Stomach smooth muscle (tissue), 2 donors: ENCODE data around the gene GALR2.

Source experiments
- H3K27ac ChIP-seq: one replicate; pipeline ENCODE4 v1.7.0; 2013; ENCODE audit warnings: mild to moderate bottlenecking, low read length, inconsistent platforms
- H3K27me3 ChIP-seq, 2 donors: one replicate each; pipeline ENCODE4 v1.7.0; 2013; ENCODE audit warnings: low read length in 2 of 2; ENCODE audit not compliant: insufficient read depth in 2 of 2, control insufficient read depth in 1 of 2
- H3K36me3 ChIP-seq, 2 donors: one replicate each; pipeline ENCODE4 v1.7.0; 2013; ENCODE audit warnings: low read length in 2 of 2; ENCODE audit not compliant: control insufficient read depth in 2 of 2, insufficient read depth in 2 of 2
- H3K4me1 ChIP-seq: one replicate; pipeline ENCODE4 v1.7.0; 2013; ENCODE audit warnings: low read length; ENCODE audit not compliant: control insufficient read depth, insufficient read depth
- H3K4me3 ChIP-seq, 2 donors: one replicate each; pipeline ENCODE4 v1.7.0; 2013; ENCODE audit warnings: low read length in 2 of 2
- H3K9ac ChIP-seq, 2 donors: one replicate each; pipeline ENCODE4 v1.7.0; 2013; ENCODE audit warnings: low read length in 2 of 2, mild to moderate bottlenecking in 1 of 2
- H3K9me3 ChIP-seq, 2 donors: one replicate each; pipeline ENCODE4 v1.7.0; 2013; ENCODE audit warnings: low read length in 2 of 2; ENCODE audit not compliant: control insufficient read depth in 2 of 2
- donor health status: healthy.
- donor health status: Pancreatic carcinoma.

Gene GALR2

DNA sequence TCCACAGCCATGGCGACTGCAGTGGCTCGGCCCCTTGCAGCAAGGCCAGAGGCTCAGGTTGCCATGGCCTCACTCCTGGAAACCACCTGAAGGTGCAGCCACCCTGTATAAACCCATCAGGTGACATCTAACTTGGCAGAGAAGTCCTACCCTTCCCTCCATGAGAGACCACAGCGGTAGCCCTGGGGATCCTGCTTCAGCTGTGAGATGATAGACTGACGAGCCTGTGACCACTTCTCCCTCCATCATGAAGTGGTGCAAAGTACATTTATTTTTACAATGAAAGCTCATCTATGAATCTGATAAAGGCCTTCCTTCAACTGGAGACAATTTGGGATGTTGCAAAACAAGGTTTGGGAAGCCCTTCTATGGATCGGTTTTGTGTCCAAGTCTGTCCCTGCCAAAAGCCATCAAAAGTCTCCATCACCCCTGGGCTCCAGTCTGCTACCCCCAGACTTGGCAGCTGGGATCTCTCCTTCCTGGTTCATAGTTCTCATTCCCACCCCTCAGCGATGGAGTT lies 6.2 kb downstream of the GALR2 start:
- no peak overlapping the region for H3K4me3 ChIP-seq
- H3K4me1 ChIP-seq: peaks cover 22% of the 10 kb centered on the region
- H3K27me3 ChIP-seq: peaks cover 34 to 35% of the 10 kb centered on the region in 2 donors
- H3K9me3 ChIP-seq: no peaks in the 10 kb centered on the region
- H3K27ac ChIP-seq: no peak overlapping the region
- peaks cover 22 to 28% of the 10 kb centered on the region in 2 donors for H3K36me3 ChIP-seq
- H3K9ac ChIP-seq: no peak overlapping the region

DNA sequence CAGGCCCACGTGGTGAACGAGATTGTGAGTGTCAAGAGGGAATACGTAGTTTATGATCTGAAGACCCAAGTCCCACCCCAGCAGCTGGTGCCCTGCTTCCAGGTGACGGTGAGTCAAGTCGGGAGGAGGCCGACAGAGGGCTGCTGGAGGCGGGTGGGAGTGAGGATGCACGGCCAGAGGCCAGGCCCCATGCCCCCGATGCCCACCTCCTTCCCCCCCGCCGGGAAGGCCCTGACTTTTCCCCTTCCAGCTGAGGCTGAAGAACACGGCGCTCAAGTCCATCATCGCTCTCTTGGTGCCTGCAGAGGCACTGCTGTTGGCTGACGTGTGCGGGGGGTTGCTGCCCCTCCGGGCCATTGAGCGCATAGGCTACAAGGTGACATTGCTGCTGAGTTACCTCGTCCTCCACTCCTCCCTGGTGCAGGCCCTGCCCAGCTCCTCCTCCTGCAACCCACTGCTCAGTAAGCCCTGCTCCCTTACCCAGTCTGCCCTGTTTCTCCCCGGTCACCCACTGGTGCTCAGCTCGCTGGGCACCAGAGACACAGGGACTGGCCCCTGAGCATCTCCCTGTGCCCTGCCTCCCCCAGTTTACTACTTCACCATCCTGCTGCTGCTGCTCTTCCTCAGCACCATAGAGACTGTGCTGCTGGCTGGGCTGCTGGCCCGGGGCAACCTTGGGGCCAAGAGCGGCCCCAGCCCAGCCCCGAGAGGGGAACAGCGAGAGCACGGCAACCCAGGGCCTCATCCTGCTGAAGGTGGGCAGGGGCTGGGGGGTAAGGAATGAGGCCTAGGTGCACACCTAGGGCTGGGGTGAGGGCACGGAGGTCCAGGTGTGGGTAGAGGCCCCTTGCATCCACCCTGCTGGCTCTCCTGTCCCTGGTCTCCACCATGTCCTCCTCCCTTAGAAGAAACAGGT lies 7.0 kb downstream of the GALR2 start:
- H3K9ac ChIP-seq: no peak overlapping the region
- peaks cover 24 to 32% of the 10 kb centered on the region in 2 donors for H3K36me3 ChIP-seq
- H3K27ac ChIP-seq: no peak overlapping the region
- no peak overlapping the region for H3K4me3 ChIP-seq
- H3K9me3 ChIP-seq: no peaks in the 10 kb centered on the region
- H3K4me1 ChIP-seq: peaks cover 15% of the 10 kb centered on the region
- peaks cover 27 to 28% of the 10 kb centered on the region in 2 donors for H3K27me3 ChIP-seq

DNA sequence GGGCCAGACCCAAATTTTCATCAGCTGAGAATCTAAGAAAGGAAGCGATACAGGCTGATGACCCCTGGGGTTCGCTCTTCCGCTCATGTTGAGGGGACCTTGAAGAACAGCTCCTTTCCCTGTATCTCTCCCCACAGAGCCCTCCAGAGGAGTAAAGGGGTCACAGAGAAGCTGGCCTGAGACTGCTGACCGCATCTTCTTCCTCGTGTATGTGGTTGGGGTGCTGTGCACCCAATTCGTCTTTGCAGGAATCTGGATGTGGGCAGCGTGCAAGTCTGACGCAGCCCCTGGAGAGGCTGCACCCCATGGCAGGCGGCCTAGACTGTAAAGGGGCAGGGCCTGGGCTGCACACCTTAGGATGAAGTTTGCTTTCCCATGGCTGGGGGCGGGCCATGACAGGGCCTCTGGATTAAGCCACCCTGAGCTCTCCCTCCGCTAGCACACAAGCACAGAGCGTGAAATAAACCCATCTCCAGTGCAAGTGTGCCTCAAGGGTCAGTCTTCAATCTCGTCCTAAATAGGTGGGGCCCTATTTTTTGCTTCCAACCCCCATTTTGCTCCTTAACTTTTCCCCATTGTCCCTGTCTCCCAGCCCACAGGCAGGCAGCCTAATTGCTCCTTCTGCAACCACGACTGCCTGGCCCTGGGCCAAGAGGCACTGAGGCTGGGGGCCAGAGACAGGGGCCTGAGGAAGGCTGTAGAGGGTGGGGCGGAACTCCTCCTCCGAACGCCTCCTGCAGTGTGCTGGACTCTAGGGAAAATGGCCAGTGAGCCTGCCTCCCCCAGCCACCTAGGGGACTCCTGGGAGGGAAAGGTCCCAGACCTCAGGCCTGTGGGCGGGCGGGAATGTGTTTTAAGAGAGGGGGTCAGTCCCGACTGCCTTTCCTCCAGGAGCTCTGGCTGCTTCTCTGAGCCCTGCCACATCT lies 8.0 kb downstream of the GALR2 start:
- Histone ChIP-seq H3K4me1 (peaks cover 9% of the 10 kb centered on the region), H3K36me3 (peaks cover 30 to 40% of the 10 kb centered on the region in 2 donors), H3K27ac (no peak overlapping the region), H3K9ac (no peak overlapping the region), H3K4me3 (no peak overlapping the region), H3K27me3 (peaks cover 16 to 18% of the 10 kb centered on the region in 2 donors), H3K9me3 (no peaks in the 10 kb centered on the region)

DNA sequence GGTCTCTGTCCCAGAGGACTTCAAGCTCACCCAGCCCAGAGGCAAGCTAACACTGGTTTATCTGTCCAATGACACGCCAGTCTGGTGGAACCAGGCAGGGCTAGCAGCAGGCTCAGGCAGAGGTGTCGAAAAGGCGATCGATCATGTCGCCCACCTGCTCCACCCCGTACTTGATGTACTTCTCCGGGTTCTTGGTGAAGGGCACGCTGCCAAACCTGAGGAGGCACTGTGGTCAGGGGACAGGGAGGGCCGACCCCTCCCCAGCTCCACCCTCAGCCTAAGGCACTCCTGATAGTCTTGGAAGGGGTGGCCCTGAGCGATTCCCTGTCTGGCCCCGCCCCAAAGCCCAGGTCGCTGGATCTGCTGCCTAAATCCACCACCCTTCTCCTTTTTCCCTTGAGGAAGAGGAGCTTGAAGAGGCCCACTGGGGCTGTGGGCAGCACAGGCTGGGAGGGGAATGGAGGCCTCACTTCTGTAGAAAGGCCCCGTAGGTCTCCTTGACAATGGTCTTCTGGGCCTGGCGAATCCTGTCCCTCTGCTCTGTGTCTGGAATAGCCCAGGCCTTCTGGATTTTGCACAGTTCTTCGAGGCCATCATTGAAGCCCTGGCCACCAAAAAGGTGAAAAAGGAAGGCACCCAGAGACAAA lies 9.1 kb downstream of the GALR2 start:
- no peak overlapping the region for H3K4me3 ChIP-seq
- H3K27me3 ChIP-seq: peaks cover 9 to 10% of the 10 kb centered on the region in 2 donors
- H3K27ac ChIP-seq: no peak overlapping the region
- H3K4me1 ChIP-seq: peaks cover 9% of the 10 kb centered on the region
- no peak overlapping the region for H3K9ac ChIP-seq
- no peaks in the 10 kb centered on the region for H3K9me3 ChIP-seq
- peaks cover 41 to 50% of the 10 kb centered on the region in 2 donors for H3K36me3 ChIP-seq

DNA sequence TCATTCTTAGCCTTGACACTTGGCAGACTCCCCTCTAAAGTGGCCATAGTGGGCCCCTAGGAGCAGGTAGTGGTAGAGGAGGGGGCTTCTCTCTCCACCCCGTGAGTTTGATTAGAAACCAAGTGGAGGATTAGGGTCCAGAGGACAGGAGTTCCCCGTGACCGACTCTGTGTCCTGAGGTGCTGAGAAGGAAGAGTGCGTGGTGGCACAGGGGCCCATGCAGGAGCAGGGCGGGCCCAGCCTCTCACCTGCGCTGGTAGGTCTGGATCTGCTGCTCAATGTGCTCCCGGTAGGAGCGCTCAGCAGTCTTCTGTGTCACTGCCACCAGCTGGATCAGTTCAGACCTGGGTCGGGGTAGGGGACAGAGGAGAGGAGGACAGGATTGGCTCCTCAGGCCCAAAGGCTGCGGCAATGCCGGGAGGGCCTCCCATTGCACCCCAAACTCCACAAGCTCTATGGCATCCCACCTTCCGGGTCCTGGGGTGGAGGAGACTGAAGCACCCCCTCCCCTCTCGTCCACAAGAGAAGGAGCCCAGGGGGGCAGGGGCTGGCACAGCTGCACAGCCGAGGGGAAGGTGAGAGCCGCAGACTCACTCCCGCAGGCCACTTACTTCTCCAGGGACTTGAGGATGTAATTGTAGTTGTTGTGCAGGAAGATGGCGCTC lies 10.6 kb downstream of the GALR2 start:
- peaks cover 51 to 60% of the 10 kb centered on the region in 2 donors for H3K36me3 ChIP-seq
- H3K27ac ChIP-seq: no peak overlapping the region
- H3K9me3 ChIP-seq: no peaks in the 10 kb centered on the region
- H3K27me3 ChIP-seq: no peaks in the 10 kb centered on the region
- H3K4me1 ChIP-seq: no peaks in the 10 kb centered on the region
- H3K9ac ChIP-seq: no peak overlapping the region
- no peak overlapping the region for H3K4me3 ChIP-seq

DNA sequence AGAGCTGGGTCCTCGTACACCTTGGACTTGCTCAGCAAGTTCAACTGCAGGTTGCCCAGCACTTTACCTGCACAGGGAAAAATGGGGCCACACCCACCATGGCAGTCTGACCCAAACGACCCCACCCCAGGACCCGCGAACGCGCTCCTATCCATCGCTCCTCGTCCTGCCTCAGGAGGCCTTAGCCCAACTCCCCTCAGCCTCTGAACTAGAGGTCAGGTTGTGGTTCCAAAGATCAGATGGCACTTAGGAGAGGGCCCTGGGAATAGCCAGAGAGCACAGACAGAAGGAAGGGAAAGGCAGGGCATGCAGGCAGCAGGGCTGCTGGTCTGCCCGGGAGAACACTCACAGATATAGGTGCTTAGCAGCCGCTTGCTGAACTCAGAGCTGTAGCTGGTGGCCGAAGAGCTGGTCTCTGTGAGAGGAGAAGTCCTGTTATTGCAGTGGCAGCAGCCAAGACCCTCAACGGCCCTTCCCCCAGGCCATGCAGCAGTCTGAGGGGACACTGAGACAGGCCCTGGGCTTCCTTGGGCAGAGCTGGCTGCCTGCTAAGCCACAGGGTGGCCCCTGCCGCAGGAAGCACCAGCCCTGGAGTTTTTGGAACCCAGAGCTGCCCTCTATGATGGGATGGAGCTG lies 11.3 kb downstream of the GALR2 start:
- Histone ChIP-seq H3K9ac (no peak overlapping the region), H3K27ac (no peak overlapping the region), H3K27me3 (no peaks in the 10 kb centered on the region), H3K9me3 (no peaks in the 10 kb centered on the region), H3K36me3 (peaks cover 54 to 61% of the 10 kb centered on the region in 2 donors), H3K4me3 (no peak overlapping the region), H3K4me1 (no peaks in the 10 kb centered on the region)

DNA sequence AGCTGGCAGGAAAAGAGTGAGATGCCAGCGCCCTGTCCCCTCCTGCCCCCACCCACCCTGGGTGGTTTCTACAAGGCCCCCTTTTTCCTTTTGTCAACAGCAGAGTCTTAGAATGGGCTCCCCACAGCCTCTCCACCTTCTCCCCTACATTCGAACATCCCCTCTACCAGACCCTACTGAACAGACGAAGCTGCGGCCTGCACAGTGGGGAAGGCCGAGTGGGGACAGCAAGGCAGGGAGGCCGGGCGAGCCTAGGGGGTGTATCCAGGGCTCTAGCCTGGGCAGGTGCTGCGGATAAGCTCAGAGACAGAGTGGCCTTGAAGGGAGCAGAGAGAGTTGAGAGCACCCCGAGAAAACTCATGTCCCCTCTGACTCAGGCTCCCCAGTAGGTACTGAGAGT lies 11.8 kb downstream of the GALR2 start:
- Histone ChIP-seq H3K27ac (no peak overlapping the region), H3K9me3 (no peaks in the 10 kb centered on the region), H3K4me1 (no peaks in the 10 kb centered on the region), H3K27me3 (no peaks in the 10 kb centered on the region), H3K9ac (no peak overlapping the region), H3K36me3 (peaks cover 55 to 66% of the 10 kb centered on the region in 2 donors), H3K4me3 (no peak overlapping the region)

DNA sequence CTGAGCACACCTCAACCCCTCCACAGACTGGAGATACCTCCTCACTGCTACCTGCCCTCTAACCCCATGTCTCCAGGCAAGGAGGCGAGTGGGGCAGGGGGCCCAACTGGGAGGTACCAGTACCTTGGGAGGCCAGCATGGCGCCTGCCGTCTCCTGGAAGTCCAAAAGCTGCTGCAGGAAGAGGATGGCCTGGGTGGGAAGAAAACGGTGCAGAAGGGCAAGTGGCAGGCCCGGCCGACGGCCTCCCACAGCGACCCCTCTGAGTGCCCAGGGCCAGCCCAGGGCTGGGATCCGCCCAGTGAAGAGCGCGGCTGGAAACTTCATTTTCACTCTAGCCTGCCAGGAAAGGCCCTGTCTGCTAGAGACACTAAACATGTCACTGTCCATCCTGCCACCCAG lies 12.9 kb downstream of the GALR2 start:
- H3K9ac ChIP-seq: no peak overlapping the region
- no peaks in the 10 kb centered on the region for H3K4me1 ChIP-seq
- no peaks in the 10 kb centered on the region for H3K27me3 ChIP-seq
- H3K4me3 ChIP-seq: no peak overlapping the region
- no peaks in the 10 kb centered on the region for H3K9me3 ChIP-seq
- H3K36me3 ChIP-seq: peaks cover 60 to 70% of the 10 kb centered on the region in 2 donors
- no peak overlapping the region for H3K27ac ChIP-seq

DNA sequence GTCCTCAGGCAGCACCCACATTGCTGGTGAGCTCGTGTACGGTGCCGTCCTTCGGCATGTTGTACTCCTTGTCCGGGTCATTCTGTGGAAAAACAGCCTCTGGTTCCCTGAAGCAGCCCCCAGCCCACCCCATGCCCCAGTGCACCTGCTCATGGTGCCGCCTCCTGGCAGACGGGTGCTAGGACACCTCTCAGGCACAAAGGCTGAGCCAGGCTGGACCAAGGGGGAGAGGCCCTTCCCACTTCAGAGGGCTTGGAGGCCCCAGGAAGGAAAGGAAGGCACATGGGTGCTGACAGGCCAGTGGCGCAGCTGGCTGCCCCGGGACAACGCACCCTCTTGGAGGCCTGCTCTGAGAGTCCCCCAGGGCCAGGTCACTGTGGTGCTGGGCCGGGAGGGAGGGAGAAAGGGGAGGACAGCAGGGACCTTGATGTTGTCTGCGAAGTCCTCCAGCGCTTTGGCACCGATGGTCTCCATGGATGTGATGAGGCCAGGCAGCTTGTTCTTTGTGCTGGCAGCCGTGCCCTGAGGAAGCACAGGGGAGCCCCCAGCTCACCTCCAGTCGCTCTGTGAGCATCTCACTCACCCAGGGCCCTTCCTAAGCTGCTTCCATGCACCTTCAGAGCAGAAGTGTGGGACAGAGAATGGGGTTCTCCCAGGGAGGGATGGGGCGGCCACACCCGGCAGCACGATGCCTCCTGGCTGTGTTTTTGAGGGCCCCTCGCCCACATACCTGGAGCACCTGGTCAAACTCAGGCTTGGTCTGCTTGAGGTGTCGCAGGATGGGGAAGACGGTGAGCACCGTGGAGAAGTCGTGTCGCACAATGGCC lies 13.7 kb downstream of the GALR2 start:
- Histone ChIP-seq H3K9ac (no peak overlapping the region), H3K27me3 (no peaks in the 10 kb centered on the region), H3K36me3 (peaks cover 61 to 74% of the 10 kb centered on the region in 2 donors), H3K4me3 (no peak overlapping the region), H3K27ac (no peak overlapping the region), H3K4me1 (no peaks in the 10 kb centered on the region), H3K9me3 (no peaks in the 10 kb centered on the region)
